HPDE6-E6E7 (cell line): Measurements from ENCODE around the gene BBOX1.
A peak's percentile ranks its signal among the peaks of the same experiment; 100 is the strongest.
"Not testable (repeated sequence)": the region's sequence is repeated elsewhere in the genome, so short reads cannot be mapped to it uniquely, and the experiment has no call there.

Experiments used
- DNase-seq: peaks from one replicate; pipeline ENCODE4 v3.0.0; 2011; ENCODE audit warnings: missing footprints; ENCODE audit errors: extremely low spot score

Gene BBOX1

GRCh38 chr11:27040302-27041115 lies at the start of gene BBOX1:
Gene BBOX1 (plus strand): TSS chr11:27040815. CDS start chr11:27055431, 14,616 bp downstream.
- peak; percentile 82 for DNase-seq

- no peak for DNase-seq
Observed at GRCh38 chr11:26992031-26992541, 48.5 kb upstream of the BBOX1 start.

- DNase-seq, result no peak
Observed at GRCh38 chr11:26993965-26994457, 46.6 kb upstream of the BBOX1 start, which contains the start of gene FIBIN. Gene FIBIN (plus strand): TSS chr11:26994112. CDS start chr11:26994527, 415 bp downstream.

GRCh38 chr11:26994631-26995095 lies 46.0 kb upstream of the BBOX1 start:
- DNase-seq, result no peak

GRCh38 chr11:26995701-26996460 lies 44.7 kb upstream of the BBOX1 start:
- no peak for DNase-seq

DNA sequence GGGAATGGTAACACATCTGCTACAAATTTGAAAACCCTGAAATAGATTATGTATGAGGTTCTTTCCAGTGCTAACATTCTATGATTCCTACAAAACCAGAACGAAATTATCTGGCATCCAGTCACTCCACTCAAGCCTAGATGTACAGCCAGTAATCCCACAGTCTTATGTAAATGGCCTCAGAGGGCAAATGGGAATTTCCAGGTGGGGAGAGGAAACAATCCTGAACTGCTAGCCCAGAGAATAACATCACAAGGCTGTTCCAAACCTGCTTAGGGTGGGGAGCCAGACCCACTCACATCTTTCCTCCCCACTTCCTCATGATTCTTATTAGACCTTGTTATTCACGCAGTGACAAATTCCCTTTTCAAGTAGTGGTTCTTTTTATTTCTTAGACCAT lies 43.2 kb upstream of the BBOX1 start:
- no peak for DNase-seq

DNA sequence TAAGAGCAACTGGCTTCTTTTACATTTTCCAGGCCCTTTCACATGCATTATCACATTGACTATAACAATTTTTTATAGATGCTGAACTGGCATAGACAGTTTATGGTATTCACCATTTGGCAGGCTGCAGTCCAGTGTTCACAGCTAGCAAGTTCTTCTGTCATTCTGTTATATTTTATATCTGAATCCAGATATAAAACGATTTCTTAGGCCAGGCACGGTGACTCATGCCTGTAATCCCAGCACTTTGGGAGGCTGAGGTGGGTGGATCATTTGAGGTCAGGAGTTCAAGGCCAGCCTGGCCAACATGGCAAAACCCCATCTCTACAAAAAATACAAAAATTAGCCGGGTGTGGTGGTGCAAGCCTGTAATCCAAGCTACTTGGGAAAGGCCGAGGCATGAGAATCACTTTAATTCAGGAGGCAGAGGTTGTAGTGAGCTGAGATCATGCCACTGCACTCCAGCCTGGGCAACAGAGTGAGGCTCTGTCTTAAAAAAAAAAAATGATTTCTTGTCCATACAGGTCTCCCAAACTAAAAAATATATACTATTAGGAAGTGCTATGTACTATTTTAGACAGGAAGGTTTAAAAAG lies 39.4 kb upstream of the BBOX1 start:
- DNase-seq, result not testable (repeated sequence)

GRCh38 chr11:27002431-27002830 lies 38.2 kb upstream of the BBOX1 start:
- no peak for DNase-seq

DNA sequence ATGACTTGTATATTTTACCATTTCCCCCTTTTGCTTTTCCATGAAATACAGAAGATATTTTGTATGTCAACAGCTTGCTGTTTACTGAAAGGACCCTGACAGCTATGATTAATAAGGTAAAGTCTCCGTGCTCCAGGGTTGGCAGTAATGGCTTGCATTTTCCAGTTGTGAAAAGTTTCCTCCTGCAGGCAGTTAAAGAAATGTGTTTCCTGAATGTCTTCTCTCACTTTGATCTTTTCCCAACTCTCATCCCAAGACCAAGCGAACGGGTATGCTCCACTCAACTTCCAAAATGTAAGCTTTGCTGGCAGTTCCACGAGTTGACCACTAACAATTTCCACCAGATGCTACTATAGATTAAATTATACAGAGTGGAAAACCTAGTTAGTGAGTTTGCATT lies 37.8 kb upstream of the BBOX1 start:
- DNase-seq, result no peak

- no peak for DNase-seq
Observed at GRCh38 chr11:27004103-27004502, 36.5 kb upstream of the BBOX1 start.

GRCh38 chr11:27008811-27009535 lies 31.6 kb upstream of the BBOX1 start:
- no peak for DNase-seq

DNA sequence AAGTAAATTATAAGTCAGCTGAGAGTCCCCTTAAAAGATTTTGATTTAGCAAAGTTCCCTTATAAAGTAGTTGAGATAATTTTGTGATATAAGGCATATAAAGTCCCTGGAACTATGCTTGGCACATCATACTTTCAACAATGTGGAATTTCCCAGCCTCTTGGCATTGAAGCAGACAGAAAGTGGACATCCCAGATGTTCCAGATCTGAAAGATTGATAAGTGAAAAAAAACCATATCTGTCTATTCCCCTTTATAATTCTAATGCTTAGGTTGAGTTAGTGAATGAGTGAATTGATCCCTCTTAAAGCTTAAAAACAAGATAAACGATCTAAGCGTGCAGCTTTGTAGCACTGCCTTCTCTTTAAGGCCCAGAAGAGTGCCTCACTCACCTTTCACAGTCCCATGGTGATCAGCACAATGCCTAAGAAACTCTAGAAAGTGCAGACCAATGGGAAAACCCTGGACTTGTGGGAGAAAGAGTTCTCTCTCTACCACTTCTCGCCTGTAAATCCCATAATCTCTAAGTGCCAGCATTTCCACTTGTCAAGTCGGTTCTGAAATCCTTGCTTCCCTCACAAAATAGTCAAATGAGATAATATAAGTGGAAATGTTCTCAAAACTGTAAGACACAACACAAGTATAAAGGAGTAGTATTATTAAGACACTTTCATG lies 28.9 kb upstream of the BBOX1 start:
- no peak for DNase-seq

DNA sequence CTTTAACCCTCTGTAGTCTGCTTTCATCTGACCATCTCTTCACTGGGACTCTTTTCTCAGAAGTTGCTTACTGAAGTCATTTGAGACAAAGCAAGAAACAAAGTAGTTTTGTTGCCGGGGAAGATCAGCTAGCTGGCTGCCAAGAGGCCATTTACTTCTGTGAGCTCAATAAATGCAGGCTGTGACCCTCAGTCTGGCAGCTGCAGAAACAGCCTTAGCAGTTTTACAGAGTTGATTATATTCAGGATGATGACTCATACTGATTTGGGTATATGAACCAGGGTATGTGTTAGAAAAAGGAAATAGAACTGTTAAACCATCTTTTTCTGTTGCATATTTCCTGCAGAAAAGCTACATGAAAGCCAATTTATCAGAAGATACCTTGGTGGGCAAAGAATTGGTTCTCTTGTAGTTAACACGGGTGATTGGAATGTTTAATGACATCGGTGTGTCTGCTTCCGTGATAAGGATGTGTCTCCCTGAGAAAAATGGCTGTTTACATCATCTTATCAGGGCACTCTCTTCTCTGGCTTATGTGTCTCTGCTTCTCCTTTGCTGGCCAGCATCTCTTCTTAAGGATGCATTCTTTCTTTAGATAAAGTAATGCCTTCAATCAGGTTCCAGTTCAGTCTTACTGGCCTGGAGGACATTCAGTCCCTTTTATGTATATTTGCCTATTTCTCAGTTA lies 28.2 kb upstream of the BBOX1 start:
- no peak for DNase-seq

DNA sequence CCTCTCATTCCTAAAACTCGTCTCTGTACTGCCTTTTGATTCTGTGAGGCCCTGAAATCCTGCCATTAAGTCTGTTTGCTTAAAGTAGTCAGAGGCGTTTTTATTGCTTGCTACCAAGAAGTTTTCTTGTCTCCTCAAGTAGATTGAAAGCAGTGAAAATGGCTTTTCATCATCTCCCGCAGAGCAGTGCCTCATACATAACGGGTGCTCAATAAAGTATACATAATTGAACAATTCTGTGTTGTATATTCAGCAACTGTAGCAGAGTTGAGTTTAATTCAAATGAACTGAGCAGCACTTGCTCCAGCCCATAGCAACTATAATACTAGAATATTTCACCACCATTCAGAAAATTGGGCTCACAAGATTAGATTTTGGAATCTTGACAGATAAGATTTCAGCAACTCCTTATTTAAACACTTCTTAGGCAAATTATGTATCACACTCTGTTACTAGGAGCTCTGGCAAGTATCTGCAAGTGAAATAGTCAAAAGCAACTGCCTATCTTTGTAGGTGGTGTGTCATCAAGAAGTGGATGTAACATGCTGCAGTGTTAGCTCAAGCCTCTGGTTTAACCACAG lies 26.7 kb upstream of the BBOX1 start:
- DNase-seq, result no peak

- DNase-seq, result no peak
Observed at GRCh38 chr11:27018902-27019529, 21.6 kb upstream of the BBOX1 start.

DNA sequence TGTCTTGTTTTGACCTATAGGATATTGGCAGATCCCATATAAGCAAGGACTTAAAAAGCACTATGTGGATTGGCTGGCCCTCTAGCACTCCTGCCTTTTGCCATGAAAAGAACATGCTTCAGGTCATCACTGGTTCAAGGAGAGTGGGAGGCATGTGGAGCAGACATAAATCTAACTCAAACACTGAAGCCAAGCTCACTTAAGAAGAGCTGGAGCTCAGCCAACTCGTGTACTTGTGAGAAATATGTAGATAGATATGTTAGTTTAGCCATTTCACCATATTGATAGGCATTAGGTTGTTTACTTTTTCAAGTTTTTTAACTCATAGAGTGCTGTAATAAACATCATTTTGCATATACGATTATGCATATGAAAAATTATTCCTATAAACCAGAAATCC lies 19.9 kb upstream of the BBOX1 start:
- no peak for DNase-seq

GRCh38 chr11:27022659-27023251 lies 17.9 kb upstream of the BBOX1 start:
- no peak for DNase-seq

DNA sequence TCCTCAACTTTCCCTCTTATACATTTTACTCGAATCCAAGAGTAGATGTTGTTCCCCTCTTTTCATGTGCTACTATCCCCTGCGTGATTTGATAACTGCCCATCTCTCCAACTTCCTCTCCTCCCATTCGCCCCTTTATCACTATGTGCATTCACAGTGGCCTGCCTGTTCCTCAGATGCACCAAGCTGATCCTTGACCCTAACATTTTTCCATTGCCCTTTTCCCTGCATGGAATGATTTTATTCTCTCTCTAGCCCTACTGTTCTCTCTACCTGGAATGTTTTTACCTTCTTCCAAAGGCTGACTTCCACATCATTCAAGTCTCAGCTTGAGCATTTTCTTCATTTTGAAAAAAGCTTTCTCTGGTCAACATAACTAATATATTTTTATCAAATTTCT lies 15.8 kb upstream of the BBOX1 start:
- no peak for DNase-seq
